ENCODE data around the gene RBBP4.

Gene RBBP4

GRCh38 chr1:32717503-32717902, 66.5 kb downstream of the RBBP4 start:
- H3K4me3 ChIP-seq (ENCODE audit: low read depth, low read length) = no peak overlapping the region

GRCh38 chr1:32718036-32718435, 67.0 kb downstream of the RBBP4 start:
- H3K4me3 ChIP-seq (ENCODE audit: low read depth, low read length) = no peak overlapping the region

- no peak overlapping the region for H3K4me3 ChIP-seq (ENCODE audit: low read depth, low read length)
These were observed 67.5 kb downstream of the RBBP4 start for GRCh38 chr1:32718527-32718926.

GRCh38 chr1:32719681-32720275, 68.8 kb downstream of the RBBP4 start:
- H3K4me3 ChIP-seq (ENCODE audit: low read depth, low read length) = no peak overlapping the region

GRCh38 chr1:32724678-32725614, 73.9 kb downstream of the RBBP4 start:
- no peak overlapping the region for H3K4me3 ChIP-seq (ENCODE audit: low read depth, low read length)

GRCh38 chr1:32725615-32725982, 74.6 kb downstream of the RBBP4 start:
- no peak overlapping the region for H3K4me3 ChIP-seq (ENCODE audit: low read depth, low read length)

- no peak overlapping the region for H3K4me3 ChIP-seq (ENCODE audit: low read depth, low read length)
These were observed 76.9 kb downstream of the RBBP4 start for GRCh38 chr1:32727876-32728275.

GRCh38 chr1:32728413-32729077, 77.5 kb downstream of the RBBP4 start:
- no peak overlapping the region for H3K4me3 ChIP-seq (ENCODE audit: low read depth, low read length)

- H3K4me3 ChIP-seq (ENCODE audit: low read depth, low read length) = no peak overlapping the region
These were observed 78.4 kb downstream of the RBBP4 start for GRCh38 chr1:32729254-32730046.

GRCh38 chr1:32733582-32734321, 82.7 kb downstream of the RBBP4 start:
- no peak overlapping the region for H3K4me3 ChIP-seq (ENCODE audit: low read depth, low read length)

Data from iPS-11a (cell line).